ENCODE results near the gene WASHC2C. TPM values are rescaled to one million over a fixed set of nuclear protein-coding genes. Genes with fewer than 3 reads are reported as not detected.
"Not testable (repeated sequence)": the region's sequence is repeated elsewhere in the genome, so short reads cannot be mapped to it uniquely, and the experiment has no call there.

Gene WASHC2C
- total RNA-seq, 4 donors from 2014 or later: 18.7 to 22.2 (median 19.1) TPM

DNA sequence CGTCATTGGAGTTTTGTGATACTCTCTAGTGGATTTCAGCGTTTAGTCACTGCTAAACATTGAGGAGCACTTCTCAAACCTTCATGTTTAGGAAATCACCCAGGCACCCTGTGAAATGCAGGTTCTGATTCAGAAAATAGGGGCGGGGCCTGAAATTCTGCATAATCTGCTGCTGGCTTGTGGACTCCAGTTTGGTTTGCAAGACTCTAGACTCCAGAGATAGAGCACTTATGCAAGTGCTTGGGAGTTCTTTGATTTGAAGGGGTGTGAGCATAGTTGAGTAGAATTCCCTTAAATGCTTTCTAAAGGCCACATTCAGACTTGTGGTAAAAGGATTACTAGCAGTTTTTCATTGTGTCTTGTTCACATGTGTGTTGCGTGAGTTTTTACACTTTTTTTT lies 41.3 kb downstream of the WASHC2C start:
- ATAC-seq; H3K27ac ChIP-seq; intact Hi-C loops (cut with DNase I; ENCODE audit: low total_unique reads); DNase-seq; H3K9me3 ChIP-seq; in situ Hi-C loops (cut with MboI; ENCODE audit: low sequenced_read_pairs in 4 of 4); H3K27me3 ChIP-seq; H3K4me1 ChIP-seq; H3K4me3 ChIP-seq; H3K36me3 ChIP-seq: not testable (repeated sequence)

DNA sequence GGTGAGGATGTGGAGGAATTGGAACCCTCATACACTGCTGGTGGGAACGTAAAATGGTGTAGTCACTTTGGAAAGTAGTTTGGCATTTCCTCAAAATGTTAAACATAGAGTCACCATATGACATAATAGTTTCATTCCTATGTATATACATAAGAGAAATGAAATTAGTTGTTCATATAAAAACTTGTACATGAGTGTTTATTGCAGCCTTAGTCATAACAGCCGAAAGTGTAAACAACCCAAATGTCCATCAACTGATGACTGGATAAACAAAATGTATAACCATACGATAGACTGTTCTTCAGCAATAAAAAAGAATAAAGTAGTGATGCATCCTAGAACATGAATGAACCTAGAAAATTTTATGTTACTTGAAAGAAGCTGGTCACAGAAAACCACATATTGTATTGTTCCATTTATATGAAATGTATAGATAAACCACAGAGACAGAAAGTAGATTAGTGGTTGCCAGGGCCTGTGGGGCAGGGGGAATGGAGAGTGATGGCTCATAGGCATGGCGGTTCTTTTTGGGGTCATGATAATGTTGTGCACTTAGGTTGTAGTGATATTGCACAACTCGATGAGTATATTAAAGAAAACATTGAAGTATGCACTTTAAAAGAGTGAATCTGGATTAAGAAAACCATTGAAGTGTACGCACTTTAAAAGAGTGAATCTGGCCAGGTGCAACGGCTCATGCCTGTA lies 44.8 kb downstream of the WASHC2C start:
- H3K4me3 ChIP-seq; H3K4me1 ChIP-seq; H3K36me3 ChIP-seq; H3K27me3 ChIP-seq; H3K9me3 ChIP-seq; intact Hi-C loops (cut with DNase I; ENCODE audit: low total_unique reads); ATAC-seq; DNase-seq; in situ Hi-C loops (cut with MboI; ENCODE audit: low sequenced_read_pairs in 4 of 4); H3K27ac ChIP-seq: not testable (repeated sequence)

DNA sequence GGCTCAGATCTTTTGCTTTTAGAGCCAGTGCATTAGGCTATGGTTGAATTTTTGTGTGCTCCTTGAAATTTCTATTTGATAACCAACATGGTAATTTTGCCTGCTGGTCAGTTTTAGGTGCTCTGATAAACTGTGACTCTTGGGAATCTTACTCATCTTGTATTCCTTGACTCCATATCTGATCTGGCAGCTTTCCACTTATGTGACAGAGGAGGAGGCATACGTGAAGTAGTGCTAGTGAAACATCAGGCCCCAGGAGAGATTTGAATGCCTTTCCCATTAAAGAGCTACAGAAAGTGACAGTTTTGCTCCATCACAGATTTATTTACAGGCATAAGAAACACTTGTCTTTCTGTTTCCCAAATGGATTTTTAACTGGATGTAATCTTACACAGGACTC lies 59.2 kb downstream of the WASHC2C start:
- H3K4me3 ChIP-seq; intact Hi-C loops (cut with DNase I; ENCODE audit: low total_unique reads); H3K27ac ChIP-seq; in situ Hi-C loops (cut with MboI; ENCODE audit: low sequenced_read_pairs in 4 of 4); H3K4me1 ChIP-seq; H3K9me3 ChIP-seq; ATAC-seq; DNase-seq; H3K27me3 ChIP-seq: not testable (repeated sequence)
- H3K36me3 ChIP-seq: peaks cover 0 to 12% of the 10 kb centered on the region in 2 donors

DNA sequence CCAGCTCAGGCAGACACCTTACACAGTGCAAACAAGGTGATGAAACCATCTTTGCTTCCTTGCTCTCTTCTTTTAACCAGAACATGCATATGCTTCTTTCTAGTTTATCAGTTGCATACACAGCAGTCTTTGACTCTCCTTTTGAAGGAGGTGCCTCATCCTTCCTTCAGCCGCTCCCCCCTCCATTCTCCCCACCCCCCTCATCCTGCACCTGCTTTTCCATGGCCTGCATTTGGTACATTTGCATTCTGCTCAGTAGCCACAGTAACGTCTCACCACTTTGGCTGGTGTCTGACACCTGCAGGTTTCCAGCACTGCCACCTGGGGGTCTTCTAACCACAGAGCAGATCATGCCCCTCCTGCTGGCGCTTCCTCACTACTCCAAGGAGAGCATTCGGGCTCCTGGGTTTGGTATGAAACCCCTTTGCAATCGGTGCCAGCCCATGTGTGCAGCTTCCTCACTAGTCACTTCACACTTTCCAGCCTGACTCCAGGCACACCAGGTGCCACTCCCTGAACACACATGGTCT lies 60.2 kb downstream of the WASHC2C start:
- DNase-seq; H3K27me3 ChIP-seq; H3K9me3 ChIP-seq; H3K4me3 ChIP-seq; in situ Hi-C loops (cut with MboI; ENCODE audit: low sequenced_read_pairs in 4 of 4); ATAC-seq; intact Hi-C loops (cut with DNase I; ENCODE audit: low total_unique reads); H3K27ac ChIP-seq; H3K4me1 ChIP-seq: not testable (repeated sequence)
- peaks cover 0 to 17% of the 10 kb centered on the region in 2 donors for H3K36me3 ChIP-seq

DNA sequence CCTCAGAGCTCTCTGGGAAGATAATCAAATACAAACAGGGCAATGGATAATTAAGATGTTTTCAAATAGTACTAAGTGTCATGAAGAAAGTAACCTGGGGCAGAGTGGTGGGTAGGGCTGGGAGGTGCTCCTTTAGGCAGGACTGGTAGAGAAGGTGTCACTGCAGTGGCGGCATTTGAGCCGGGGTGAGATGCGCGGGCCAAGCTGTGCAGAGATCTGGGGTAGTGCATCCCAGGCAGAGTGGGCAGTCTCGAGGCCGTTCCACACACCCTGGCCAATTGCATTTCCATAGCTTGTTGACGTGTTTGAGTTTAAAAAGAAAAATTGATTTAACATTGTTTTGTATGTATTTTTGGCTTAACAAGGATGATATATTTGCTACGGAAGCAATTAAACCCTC lies 62.9 kb downstream of the WASHC2C start:
- H3K4me1 ChIP-seq; in situ Hi-C loops (cut with MboI; ENCODE audit: low sequenced_read_pairs in 4 of 4); DNase-seq; intact Hi-C loops (cut with DNase I; ENCODE audit: low total_unique reads); H3K27ac ChIP-seq; ATAC-seq; H3K4me3 ChIP-seq; H3K9me3 ChIP-seq; H3K27me3 ChIP-seq: not testable (repeated sequence)
- H3K36me3 ChIP-seq: peaks cover 0 to 17% of the 10 kb centered on the region in 2 donors

DNA sequence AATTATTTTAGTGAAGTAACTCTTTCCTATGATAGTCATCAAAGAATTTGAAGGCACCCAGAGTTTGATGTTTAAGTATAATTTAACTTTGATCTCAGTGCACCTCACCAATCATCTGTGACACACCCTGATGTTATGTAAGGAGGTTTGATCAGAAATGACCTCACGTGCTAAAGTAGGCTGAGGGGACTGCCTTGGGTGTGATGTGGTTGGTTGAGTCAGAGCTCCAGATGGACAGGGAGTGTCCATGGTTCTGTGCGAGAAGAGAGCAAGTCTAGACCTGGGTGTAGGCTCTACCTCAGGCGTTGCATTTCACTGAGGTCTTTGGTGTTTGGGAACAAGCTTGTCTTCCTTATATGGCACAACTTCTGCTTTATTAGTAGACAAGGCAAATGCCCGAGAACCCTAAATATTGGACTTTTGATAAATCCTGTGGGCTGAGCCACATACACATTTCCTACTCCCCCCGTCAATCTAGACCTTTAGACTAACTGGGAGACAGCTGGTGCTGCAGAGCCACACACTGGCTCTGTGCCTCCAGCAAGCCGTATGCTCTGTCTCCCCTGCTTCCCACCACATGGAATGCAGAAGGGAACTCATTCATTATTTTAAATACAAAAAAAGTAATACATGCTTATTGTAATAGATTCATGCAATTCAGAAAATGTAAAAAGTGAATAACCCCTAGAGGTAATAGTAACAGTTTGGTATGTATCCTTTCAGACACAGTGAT lies 63.8 kb downstream of the WASHC2C start:
- H3K4me3 ChIP-seq; H3K4me1 ChIP-seq; intact Hi-C loops (cut with DNase I; ENCODE audit: low total_unique reads); H3K27me3 ChIP-seq; ATAC-seq; H3K27ac ChIP-seq; H3K9me3 ChIP-seq; in situ Hi-C loops (cut with MboI; ENCODE audit: low sequenced_read_pairs in 4 of 4); DNase-seq: not testable (repeated sequence)
- H3K36me3 ChIP-seq: peaks cover 0 to 12% of the 10 kb centered on the region in 2 donors

DNA sequence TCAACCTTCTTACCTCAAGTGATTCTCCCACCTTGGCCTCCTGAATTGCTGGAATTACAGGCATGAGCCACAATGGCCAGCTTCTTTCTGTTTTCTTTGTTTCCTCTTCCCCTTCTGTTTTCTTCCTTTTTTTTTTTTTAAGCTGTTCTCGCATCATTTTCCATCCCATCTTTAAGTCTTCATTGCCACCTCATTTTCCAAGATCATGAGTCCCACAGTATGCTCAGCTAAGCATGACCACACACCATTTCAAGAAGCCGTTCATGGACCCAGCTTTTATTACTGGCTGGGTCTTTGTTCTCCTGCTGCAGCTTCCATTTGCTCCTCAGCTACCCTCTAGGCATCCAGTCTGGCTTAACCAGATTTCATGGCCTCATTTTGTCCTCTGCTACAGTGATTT lies 67.7 kb downstream of the WASHC2C start:
- ATAC-seq; H3K27ac ChIP-seq; H3K9me3 ChIP-seq; intact Hi-C loops (cut with DNase I; ENCODE audit: low total_unique reads); H3K27me3 ChIP-seq; H3K36me3 ChIP-seq; H3K4me3 ChIP-seq; in situ Hi-C loops (cut with MboI; ENCODE audit: low sequenced_read_pairs in 4 of 4); H3K4me1 ChIP-seq; DNase-seq: not testable (repeated sequence)

DNA sequence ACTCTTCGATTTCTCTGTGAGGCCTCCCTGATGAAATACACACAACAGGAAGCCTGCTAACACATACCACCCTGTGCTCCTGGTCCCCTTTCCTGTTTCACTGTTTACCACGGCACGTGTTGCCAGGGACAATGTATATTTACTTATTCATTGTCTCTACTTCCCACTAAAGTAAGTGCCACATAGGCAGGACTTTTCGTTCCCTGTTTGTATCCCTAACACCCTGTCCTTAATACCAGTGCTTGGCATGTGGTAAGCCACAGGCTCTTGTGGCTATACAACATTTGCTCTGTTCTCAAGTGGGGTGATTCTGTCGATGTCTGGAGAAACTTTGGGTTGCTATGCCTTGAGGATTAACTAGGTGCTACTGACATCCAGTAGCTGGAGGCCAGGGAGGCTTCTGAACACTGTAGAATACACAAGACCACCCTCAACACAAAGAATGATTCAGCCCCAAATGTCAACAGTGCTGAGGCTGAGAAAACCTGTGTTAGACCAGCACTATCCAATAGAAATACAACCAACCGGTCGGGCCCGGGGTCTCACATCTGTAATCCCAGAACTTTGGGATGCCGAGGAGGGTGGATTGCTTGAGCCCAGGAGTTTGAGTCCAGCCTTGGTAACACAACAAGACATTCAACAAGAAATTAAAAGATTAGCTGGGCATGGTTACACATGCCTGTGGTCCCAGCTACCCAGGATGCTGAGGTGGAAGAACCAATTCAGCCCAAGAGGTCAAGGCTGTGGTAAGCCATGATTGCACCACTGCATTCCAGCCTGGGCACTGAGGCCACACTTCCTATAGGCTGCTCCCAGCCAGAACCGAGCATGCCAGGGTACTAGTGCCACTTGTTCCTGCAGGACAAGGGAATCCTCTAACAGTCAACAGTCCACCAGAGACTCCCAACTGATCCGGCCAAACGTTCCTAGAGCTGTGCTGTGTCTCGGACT lies 76.3 kb downstream of the WASHC2C start:
- in situ Hi-C loops (cut with MboI; ENCODE audit: low sequenced_read_pairs in 4 of 4); DNase-seq; ATAC-seq; intact Hi-C loops (cut with DNase I; ENCODE audit: low total_unique reads); H3K4me3 ChIP-seq; H3K36me3 ChIP-seq; H3K4me1 ChIP-seq; H3K27ac ChIP-seq; H3K9me3 ChIP-seq; H3K27me3 ChIP-seq: not testable (repeated sequence)

DNA sequence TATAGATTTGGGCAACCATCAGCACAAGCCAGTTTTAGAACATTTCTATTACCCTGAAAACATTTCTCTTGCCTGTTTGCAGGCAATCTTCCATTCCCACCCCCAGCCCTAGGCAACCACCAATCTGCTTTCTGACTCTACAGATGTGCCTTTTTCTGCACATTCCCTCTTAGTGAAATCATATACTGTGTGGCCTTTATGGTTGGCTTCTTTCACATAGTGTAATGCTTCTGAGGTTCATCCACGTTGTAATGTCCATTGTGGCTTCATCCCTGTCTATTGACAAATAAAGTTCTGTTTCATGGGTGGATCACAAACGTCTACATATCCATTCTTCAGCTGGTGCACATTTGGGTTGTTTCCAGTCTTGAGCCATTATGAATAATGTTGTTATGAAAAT lies 77.9 kb downstream of the WASHC2C start:
- H3K4me1 ChIP-seq: not testable (repeated sequence)

More for the DNA sequence above, 77.9 kb downstream of the WASHC2C start:
- H3K4me3 ChIP-seq; ATAC-seq; intact Hi-C loops (cut with DNase I; ENCODE audit: low total_unique reads); in situ Hi-C loops (cut with MboI; ENCODE audit: low sequenced_read_pairs in 4 of 4); H3K27ac ChIP-seq; H3K9me3 ChIP-seq; H3K36me3 ChIP-seq; H3K27me3 ChIP-seq; DNase-seq: not testable (repeated sequence)
